ENCODE results near the gene ERC1. TPM values are rescaled to one million over a fixed set of nuclear protein-coding genes. Genes with fewer than 3 reads are reported as not detected.

The ERC1 gene
- total and polyA plus RNA-seq, 2 donors (not counting 1 experiment from before 2014, with no cell fraction given), result 19.7 to 34.5 TPM

- no peak overlapping the region for H3K9ac ChIP-seq (ENCODE audit: insufficient read depth, low read length)
- no peak for DNase-seq (ENCODE audit: low read depth in 2 of 2)
- no peaks in the 10 kb centered on the region for H4K20me1 ChIP-seq (ENCODE audit: control insufficient read depth, extremely low read depth, insufficient read depth, low read length)
- no peaks in the 10 kb centered on the region for H3K27me3 ChIP-seq (ENCODE audit: control insufficient read depth, insufficient read depth, low read length)
- H3K79me2 ChIP-seq (ENCODE audit: control insufficient read depth, insufficient read depth, low read length), result peaks cover 91% of the 10 kb centered on the region
- TF ChIP-seq EZH2 (IDR thresholded peaks at IDR 0.05; ENCODE audit: low read length, missing control alignments), result no peak
- TF ChIP-seq CTCF (conservative IDR thresholded peaks at IDR 0.05 in 1 of 2, IDR thresholded peaks at IDR 0.05 in 1 of 2; ENCODE audit: low read depth in 1 of 2, low read length in 2 of 2), result no peak
- no peak overlapping the region for H2AFZ ChIP-seq (ENCODE audit: low read length)
- no peaks in the 10 kb centered on the region for H3K9me3 ChIP-seq (ENCODE audit: control insufficient read depth, insufficient read depth, low read depth, low read length)
- no peak overlapping the region for H3K4me3 ChIP-seq (replicated peaks in 1 of 4; ENCODE audit: control extremely low read depth in 1 of 4, insufficient read depth in 1 of 4, low read depth in 3 of 4, low read length in 4 of 4)
- peak overlapping the region; percentile 36 for H3K4me2 ChIP-seq (ENCODE audit: extremely low read depth, insufficient read depth, low read length)
- no peaks in the 10 kb centered on the region for H3K36me3 ChIP-seq (ENCODE audit: control insufficient read depth, insufficient read depth, low read length)
- no peak overlapping the region for H3K27ac ChIP-seq (ENCODE audit: insufficient read depth, low read length)
- peaks cover 13% of the 10 kb centered on the region for H3K4me1 ChIP-seq (ENCODE audit: control insufficient read depth, extremely low read depth, insufficient read depth, low read length)
Observed at GRCh38 chr12:1534748-1535147, 543.7 kb downstream of the ERC1 start.

- Histone ChIP-seq H3K4me1 (ENCODE audit: control insufficient read depth, extremely low read depth, insufficient read depth, low read length) (peaks cover 14% of the 10 kb centered on the region), H3K4me2 (ENCODE audit: extremely low read depth, insufficient read depth, low read length) (no peak overlapping the region), H3K9ac (ENCODE audit: insufficient read depth, low read length) (no peak overlapping the region), H3K36me3 (ENCODE audit: control insufficient read depth, insufficient read depth, low read length) (no peaks in the 10 kb centered on the region), H3K27me3 (ENCODE audit: control insufficient read depth, insufficient read depth, low read length) (no peaks in the 10 kb centered on the region), H3K4me3 (replicated peaks in 1 of 4; ENCODE audit: control extremely low read depth in 1 of 4, insufficient read depth in 1 of 4, low read depth in 3 of 4, low read length in 4 of 4) (no peak overlapping the region), H3K79me2 (ENCODE audit: control insufficient read depth, insufficient read depth, low read length) (peaks cover 98% of the 10 kb centered on the region), H2AFZ (ENCODE audit: low read length) (no peak overlapping the region), H4K20me1 (ENCODE audit: control insufficient read depth, extremely low read depth, insufficient read depth, low read length) (no peaks in the 10 kb centered on the region), H3K27ac (ENCODE audit: insufficient read depth, low read length) (no peak overlapping the region), H3K9me3 (ENCODE audit: control insufficient read depth, insufficient read depth, low read depth, low read length) (no peaks in the 10 kb centered on the region)
- no peak for DNase-seq (ENCODE audit: low read depth in 2 of 2)
- TF ChIP-seq EZH2 (IDR thresholded peaks at IDR 0.05; ENCODE audit: low read length, missing control alignments) (no peak), CTCF (conservative IDR thresholded peaks at IDR 0.05 in 1 of 2, IDR thresholded peaks at IDR 0.05 in 1 of 2; ENCODE audit: low read depth in 1 of 2, low read length in 2 of 2) (no peak)
Observed at GRCh38 chr12:1536817-1537216, 545.8 kb downstream of the ERC1 start.

- Histone ChIP-seq H3K4me3 (replicated peaks in 1 of 4; ENCODE audit: control extremely low read depth in 1 of 4, insufficient read depth in 1 of 4, low read depth in 3 of 4, low read length in 4 of 4) (no peak overlapping the region), H3K27ac (ENCODE audit: insufficient read depth, low read length) (no peak overlapping the region), H3K4me1 (ENCODE audit: control insufficient read depth, extremely low read depth, insufficient read depth, low read length) (peaks cover 7% of the 10 kb centered on the region), H3K79me2 (ENCODE audit: control insufficient read depth, insufficient read depth, low read length) (peaks cover 97% of the 10 kb centered on the region), H3K9me3 (ENCODE audit: control insufficient read depth, insufficient read depth, low read depth, low read length) (no peaks in the 10 kb centered on the region), H2AFZ (ENCODE audit: low read length) (no peak overlapping the region), H3K36me3 (ENCODE audit: control insufficient read depth, insufficient read depth, low read length) (no peaks in the 10 kb centered on the region), H4K20me1 (ENCODE audit: control insufficient read depth, extremely low read depth, insufficient read depth, low read length) (no peaks in the 10 kb centered on the region), H3K4me2 (ENCODE audit: extremely low read depth, insufficient read depth, low read length) (no peak overlapping the region), H3K27me3 (ENCODE audit: control insufficient read depth, insufficient read depth, low read length) (no peaks in the 10 kb centered on the region), H3K9ac (ENCODE audit: insufficient read depth, low read length) (no peak overlapping the region)
- no peak for DNase-seq (ENCODE audit: low read depth in 2 of 2)
- TF ChIP-seq CTCF (conservative IDR thresholded peaks at IDR 0.05 in 1 of 2, IDR thresholded peaks at IDR 0.05 in 1 of 2; ENCODE audit: low read depth in 1 of 2, low read length in 2 of 2) (no peak), EZH2 (IDR thresholded peaks at IDR 0.05; ENCODE audit: low read length, missing control alignments) (no peak)
Observed at GRCh38 chr12:1539135-1539534, 548.1 kb downstream of the ERC1 start.
